ENCODE measurements around the gene TMEM161A. TPM values are rescaled to one million over a fixed set of nuclear protein-coding genes. Genes with fewer than 3 reads are reported as not detected.

TMEM161A gene
- total RNA-seq, 1 experiment from 2014 or later, result 76.0 TPM

DNA sequence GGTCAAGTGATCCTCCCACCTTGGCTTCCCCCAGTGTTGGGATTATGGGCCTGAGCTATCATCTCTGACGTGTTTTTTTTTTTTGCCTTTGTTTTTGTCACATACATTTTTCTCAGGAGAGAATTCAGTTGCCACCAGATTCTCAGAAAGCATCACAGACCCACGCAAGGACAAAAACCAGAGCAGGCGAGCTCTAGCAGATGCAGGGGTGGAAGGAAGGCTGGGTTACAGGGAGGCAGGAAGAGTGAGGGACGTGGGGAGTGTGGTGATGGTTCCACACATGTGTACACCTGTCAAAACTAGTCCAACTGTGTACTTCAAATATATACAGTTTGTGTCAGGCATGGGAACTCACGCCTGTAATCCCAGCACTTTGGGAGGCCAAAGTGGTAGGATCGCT, 4.3 kb downstream of the TMEM161A start:
- TF ChIP-seq SIN3A (IDR thresholded peaks at IDR 0.05; ENCODE audit: low read depth) (no peak), CEBPB (IDR thresholded peaks at IDR 0.05; ENCODE audit: low read depth) (no peak), POLR2A (IDR thresholded peaks at IDR 0.05; ENCODE audit: borderline replicate concordance, extremely low read depth, insufficient read depth, insufficient read length) (no peak), ZBTB33 (IDR thresholded peaks at IDR 0.05; ENCODE audit: extremely low read depth, insufficient replicate concordance, low read length) (no peak), SP1 (IDR thresholded peaks at IDR 0.05; ENCODE audit: low read depth) (no peak), POLR2AphosphoS5 (IDR thresholded peaks at IDR 0.05; ENCODE audit: low read depth, low read length) (no peak), CBX3 (IDR thresholded peaks at IDR 0.05; ENCODE audit: low read depth) (no peak), ZNF274 (IDR thresholded peaks at IDR 0.05; ENCODE audit: low read depth, low read length) (no peak), FOSL1 (IDR thresholded peaks at IDR 0.05; ENCODE audit: low read depth) (no peak), YY1 (IDR thresholded peaks at IDR 0.05; ENCODE audit: extremely low read depth, insufficient replicate concordance, low read depth, low read length) (no peak), EZH2 (IDR thresholded peaks at IDR 0.05) (no peak), RAD21 (IDR thresholded peaks at IDR 0.05; ENCODE audit: low read depth) (no peak), TCF7L2 (IDR thresholded peaks at IDR 0.05; ENCODE audit: borderline replicate concordance, extremely low read depth, insufficient read depth, insufficient read length) (no peak), SRF (IDR thresholded peaks at IDR 0.05; ENCODE audit: low read depth) (no peak), ELF1 (IDR thresholded peaks at IDR 0.05; ENCODE audit: borderline replicate concordance, low read depth) (no peak), EGR1 (IDR thresholded peaks at IDR 0.05; ENCODE audit: low read depth) (no peak)
- TF ChIP-seq, protein P1, sequence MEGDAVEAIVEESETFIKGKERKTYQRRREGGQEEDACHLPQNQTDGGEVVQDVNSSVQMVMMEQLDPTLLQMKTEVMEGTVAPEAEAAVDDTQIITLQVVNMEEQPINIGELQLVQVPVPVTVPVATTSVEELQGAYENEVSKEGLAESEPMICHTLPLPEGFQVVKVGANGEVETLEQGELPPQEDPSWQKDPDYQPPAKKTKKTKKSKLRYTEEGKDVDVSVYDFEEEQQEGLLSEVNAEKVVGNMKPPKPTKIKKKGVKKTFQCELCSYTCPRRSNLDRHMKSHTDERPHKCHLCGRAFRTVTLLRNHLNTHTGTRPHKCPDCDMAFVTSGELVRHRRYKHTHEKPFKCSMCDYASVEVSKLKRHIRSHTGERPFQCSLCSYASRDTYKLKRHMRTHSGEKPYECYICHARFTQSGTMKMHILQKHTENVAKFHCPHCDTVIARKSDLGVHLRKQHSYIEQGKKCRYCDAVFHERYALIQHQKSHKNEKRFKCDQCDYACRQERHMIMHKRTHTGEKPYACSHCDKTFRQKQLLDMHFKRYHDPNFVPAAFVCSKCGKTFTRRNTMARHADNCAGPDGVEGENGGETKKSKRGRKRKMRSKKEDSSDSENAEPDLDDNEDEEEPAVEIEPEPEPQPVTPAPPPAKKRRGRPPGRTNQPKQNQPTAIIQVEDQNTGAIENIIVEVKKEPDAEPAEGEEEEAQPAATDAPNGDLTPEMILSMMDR (IDR thresholded peaks at IDR 0.05 in 2 of 3, conservative IDR thresholded peaks at IDR 0.05 in 1 of 3; ENCODE audit: borderline replicate concordance in 1 of 3, insufficient read depth in 1 of 3, low read depth in 2 of 3, low read length in 2 of 3), result no peak
- TF ChIP-seq, protein P2, sequence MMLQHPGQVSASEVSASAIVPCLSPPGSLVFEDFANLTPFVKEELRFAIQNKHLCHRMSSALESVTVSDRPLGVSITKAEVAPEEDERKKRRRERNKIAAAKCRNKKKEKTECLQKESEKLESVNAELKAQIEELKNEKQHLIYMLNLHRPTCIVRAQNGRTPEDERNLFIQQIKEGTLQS (IDR thresholded peaks at IDR 0.05), result no peak
- TF ChIP-seq, protein P3, sequence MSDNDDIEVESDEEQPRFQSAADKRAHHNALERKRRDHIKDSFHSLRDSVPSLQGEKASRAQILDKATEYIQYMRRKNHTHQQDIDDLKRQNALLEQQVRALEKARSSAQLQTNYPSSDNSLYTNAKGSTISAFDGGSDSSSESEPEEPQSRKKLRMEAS (IDR thresholded peaks at IDR 0.05), result no peak
- ChIA-PET RAD21 (ENCODE audit: low non-redundant PET in 1 of 2, low total read pairs in 2 of 2, uncharacterized antibody in 2 of 2, unreplicated experiment in 2 of 2) (no interaction called here), POLR2A (interaction anchor here (0.7 kb wide), 1 partner anchor 23 kb away, joined by 3 read pairs; no protein-coding TSS in a partner anchor), CTCF (no interaction called here)
- H2AFZ ChIP-seq (ENCODE audit: low read depth, low read length, poor library complexity, severe bottlenecking), result no peak overlapping the region
- H3K27me3 ChIP-seq (ENCODE audit: insufficient read depth, low read length), result no peaks in the 10 kb centered on the region
- H3K4me2 ChIP-seq (ENCODE audit: low read length), result no peak overlapping the region
- intact Hi-C loops (cut with micrococcal nuclease), result no loop called here
- H3K27ac ChIP-seq (ENCODE audit: low read depth, low read length), result no peak overlapping the region
- no peak overlapping the region for H3K4me3 ChIP-seq (replicated peaks in 1 of 2; ENCODE audit: low read depth in 1 of 2, low read length in 2 of 2)
- no TSS peak for BruUV-seq (replicated peaks)
- peaks cover 13 to 23% of the 10 kb centered on the region in 2 experiments for H3K4me1 ChIP-seq (ENCODE audit: control insufficient read depth in 1 of 2, insufficient read depth in 2 of 2, low read length in 2 of 2)
- no peaks in the 10 kb centered on the region for H3K9me3 ChIP-seq (ENCODE audit: control insufficient read depth in 1 of 2, insufficient read depth in 1 of 2, low read depth in 1 of 2, low read length in 2 of 2)
- no peak overlapping the region for H3K9ac ChIP-seq (ENCODE audit: low read length)
- no peaks in the 10 kb centered on the region for H4K20me1 ChIP-seq (ENCODE audit: insufficient read depth)
- H3K79me2 ChIP-seq (ENCODE audit: insufficient read depth, low read length), result peaks cover 36% of the 10 kb centered on the region
- no peaks in the 10 kb centered on the region for H3K9me2 ChIP-seq (ENCODE audit: insufficient read depth)
- ATAC-seq (no peak), DNase-seq (ENCODE audit: low read depth, low spot score) (no peak)
- no peaks in the 10 kb centered on the region; a peak in 1 of 4 replicates for H3K36me3 ChIP-seq (ENCODE audit: control insufficient read depth in 1 of 2, insufficient read depth in 2 of 2, low read length in 2 of 2)
